Neural cell (in vitro differentiated cells): Measurements from ENCODE around the gene CALHM2. TPM values are rescaled to one million over a fixed set of nuclear protein-coding genes. Genes with fewer than 3 reads are reported as not detected.
A peak's percentile ranks its signal among the peaks of the same experiment; 100 is the strongest.

Experiments
- H2AFZ ChIP-seq: fragments of 200-600, 300-800 bp; sonication (generic), shearing (Covaris generic); 2 replicates; pipeline ENCODE4 v1.6.0; 2014; ENCODE audit warnings: low read depth, mild to moderate bottlenecking, antibody characterized with exemption, low read length, moderate library complexity
- H3F3A ChIP-seq: fragments of 200-600 bp; shearing (Covaris generic); 2 replicates; pipeline ENCODE4 v1.6.1; 2016; ENCODE audit warnings: mild to moderate bottlenecking, moderate library complexity, mixed read lengths, antibody characterized with exemption, low read length; ENCODE audit not compliant: insufficient read depth, poor library complexity, severe bottlenecking
- H3K27ac ChIP-seq: fragments of 200-600, 300-800 bp; sonication (generic), shearing (Covaris generic); 2 replicates; pipeline ENCODE4 v1.5.1; 2014; ENCODE audit warnings: mild to moderate bottlenecking, low read length, moderate library complexity
- H3K27me3 ChIP-seq: fragments of 300-800, 200-600 bp; sonication (generic), shearing (Covaris generic); 2 replicates; pipeline ENCODE4 v1.6.0; 2014; ENCODE audit warnings: mild to moderate bottlenecking, low read depth, low read length, moderate library complexity; ENCODE audit not compliant: insufficient read depth
- H3K36me3 ChIP-seq: fragments of 300-800, 200-600 bp; sonication (generic), shearing (Covaris generic); 2 replicates; pipeline ENCODE4 v1.5.1; 2014; ENCODE audit warnings: mild to moderate bottlenecking, antibody characterized with exemption, low read length, moderate library complexity; ENCODE audit not compliant: insufficient read depth
- H3K4me2 ChIP-seq: fragments of 300-800, 200-600 bp; sonication (generic), shearing (Covaris generic); 2 replicates; pipeline ENCODE4 v1.6.0; 2014; ENCODE audit warnings: mild to moderate bottlenecking, low read length
- H3K4me3 ChIP-seq: fragments of 300-800, 200-600 bp; sonication (generic), shearing (Covaris generic); 2 replicates; pipeline ENCODE4 v1.5.1; 2014; ENCODE audit warnings: mild to moderate bottlenecking, low read length, moderate library complexity
- H3K79me2 ChIP-seq: fragments of 200-600 bp; shearing (Covaris generic); replicated peaks from 2 replicates; pipeline ENCODE4 v1.6.0; 2014; ENCODE audit warnings: mild to moderate bottlenecking, low read length, moderate library complexity; ENCODE audit not compliant: insufficient read depth
- H3K9ac ChIP-seq: fragments of 300-800, 200-600 bp; sonication (generic), shearing (Covaris generic); 2 replicates; pipeline ENCODE4 v1.6.1; 2016; ENCODE audit warnings: mild to moderate bottlenecking, low read length, mixed read lengths
- H3K9me2 ChIP-seq: fragments of 200-600 bp; shearing (Covaris generic); 2 replicates; pipeline ENCODE4 v1.6.1; 2016; ENCODE audit warnings: mild to moderate bottlenecking, low read length, mixed read lengths; ENCODE audit not compliant: insufficient read depth
- H3K9me3 ChIP-seq: fragments of 200-600, 300-800 bp; sonication (generic), shearing (Covaris generic); 2 replicates; pipeline ENCODE4 v1.6.1; 2016; ENCODE audit warnings: mild to moderate bottlenecking, mixed run types, low read length, moderate library complexity, mixed read lengths
- H4K20me1 ChIP-seq: fragments of 200-600 bp; shearing (Covaris generic); 2 replicates; pipeline ENCODE4 v1.6.1; 2016; ENCODE audit warnings: mild to moderate bottlenecking, mixed run types; ENCODE audit not compliant: insufficient read depth
- CTCF ChIP-seq: fragments of 450-650 bp; IDR thresholded peaks from 2 replicates; pipeline ENCODE4 v1.5.1; 2014; ENCODE audit warnings: antibody characterized with exemption, mild to moderate bottlenecking, moderate library complexity; ENCODE audit not compliant: poor library complexity, severe bottlenecking
- EP300 ChIP-seq: fragments of 450-650 bp; conservative IDR thresholded peaks from 2 replicates; pipeline ENCODE4 v1.6.1; 2014; ENCODE audit warnings: antibody characterized with exemption, mild to moderate bottlenecking, moderate library complexity; ENCODE audit not compliant: poor library complexity, severe bottlenecking
- EZH2 ChIP-seq: fragments of 200-600, 300-800 bp; shearing (Covaris generic), sonication (generic); IDR thresholded peaks from 2 replicates; pipeline ENCODE4 v1.6.1; 2014; ENCODE audit warnings: antibody characterized with exemption, low read length, borderline replicate concordance, mild to moderate bottlenecking; ENCODE audit not compliant: insufficient read depth, poor library complexity, severe bottlenecking
- MXI1 ChIP-seq: fragments of 450-650 bp; conservative IDR thresholded peaks from 2 replicates; pipeline ENCODE4 v1.6.1; 2014; ENCODE audit warnings: antibody characterized with exemption, mild to moderate bottlenecking; ENCODE audit not compliant: poor library complexity, severe bottlenecking
- POLR2AphosphoS5 ChIP-seq: IDR thresholded peaks from 2 replicates; pipeline ENCODE4 v1.6.1; 2012
- RAD21 ChIP-seq: fragments of 450-650 bp; conservative IDR thresholded peaks from 2 replicates; pipeline ENCODE4 v1.6.1; 2014; ENCODE audit warnings: antibody characterized with exemption, mild to moderate bottlenecking, moderate library complexity
- REST ChIP-seq: IDR thresholded peaks from 2 replicates; pipeline ENCODE4 v1.6.1; 2012; ENCODE audit warnings: borderline replicate concordance
- SMC3 ChIP-seq: fragments of 450-650 bp; conservative IDR thresholded peaks from 2 replicates; pipeline ENCODE4 v1.6.1; 2014; ENCODE audit warnings: antibody characterized with exemption, mild to moderate bottlenecking, moderate library complexity; ENCODE audit not compliant: poor library complexity
- TAF1 ChIP-seq: IDR thresholded peaks from 2 replicates; pipeline ENCODE4 v1.6.1; 2012; ENCODE audit warnings: low read depth
- polyA plus RNA-seq: library from polyadenylated mRNA; depleted of rRNA; stranded (reverse); fragments of >200 nt; gene quantifications from 2 replicates; pipeline ENCODE4 v1.2.3, GENCODE V29; 2014

Gene CALHM2
- polyA plus RNA-seq, 1 donor from 2014 or later, result not detected

- no peaks in the 10 kb centered on the region for H3K9me3 ChIP-seq
- H4K20me1 ChIP-seq, result no peaks in the 10 kb centered on the region
- TF ChIP-seq POLR2AphosphoS5, result peak; percentile 80
- peak; percentile 54 for TF ChIP-seq REST
- peak; percentile 31 for TF ChIP-seq MXI1
- TF ChIP-seq TAF1, result peak; percentile 57
- peak; percentile 10 for TF ChIP-seq RAD21
- peak; percentile 38 for TF ChIP-seq EP300
- no peak for TF ChIP-seq SMC3
- TF ChIP-seq CTCF, result no peak
- peak within 1 kb of the TSS; percentile 95 for H3K4me2 ChIP-seq
- peaks cover 17% of the 10 kb centered on the region for H3K79me2 ChIP-seq
- peak within 1 kb of the TSS; percentile 83 for H3K27ac ChIP-seq
- H3K27me3 ChIP-seq, result peaks cover 4% of the 10 kb centered on the region
- peak within 1 kb of the TSS; percentile 73 for H2AFZ ChIP-seq
- peak within 1 kb of the TSS; percentile 86 for H3K9ac ChIP-seq
- H3K4me3 ChIP-seq, result peak within 1 kb of the TSS; percentile 99
- H3K36me3 ChIP-seq, result no peaks in the 10 kb centered on the region
- H3F3A ChIP-seq, result no peaks in the 10 kb centered on the region
- no peaks in the 10 kb centered on the region for H3K9me2 ChIP-seq
Observed at GRCh38 chr10:103493362-103493915, 41.3 kb upstream of the CALHM2 start, which contains the start of gene NEURL1. NEURL1 (plus strand) TSS chr10:103493705; CDS start chr10:103494388, 683 bp downstream.

- peak overlapping the region; percentile 80 for H3K4me2 ChIP-seq
- no peak overlapping the region for H2AFZ ChIP-seq
- H3K4me3 ChIP-seq, result peak overlapping the region; percentile 99
- H3F3A ChIP-seq, result no peaks in the 10 kb centered on the region
- peaks cover 4% of the 10 kb centered on the region for H3K27me3 ChIP-seq
- no peaks in the 10 kb centered on the region for H3K36me3 ChIP-seq
- TF ChIP-seq SMC3 (no peak), MXI1 (no peak), EP300 (no peak), TAF1 (no peak), RAD21 (no peak), POLR2AphosphoS5 (no peak), EZH2 (no peak), REST (no peak), CTCF (no peak)
- H3K79me2 ChIP-seq, result peaks cover 16% of the 10 kb centered on the region
- H3K9me2 ChIP-seq, result no peaks in the 10 kb centered on the region
- peak overlapping the region; percentile 83 for H3K27ac ChIP-seq
- H3K9me3 ChIP-seq, result no peaks in the 10 kb centered on the region
- peak overlapping the region; percentile 86 for H3K9ac ChIP-seq
- no peaks in the 10 kb centered on the region for H4K20me1 ChIP-seq
Observed at GRCh38 chr10:103492655-103493261, 40.6 kb upstream of the CALHM2 start.
